ENCODE measurements around the gene GCNT1. TPM values are rescaled to one million over a fixed set of nuclear protein-coding genes. Genes with fewer than 3 reads are reported as not detected.
"Not testable (repeated sequence)": the region's sequence is repeated elsewhere in the genome, so short reads cannot be mapped to it uniquely, and the experiment has no call there.

Gene GCNT1
- total and polyA plus RNA-seq, 2 donors = 5.2 to 5.3 TPM

- H3K9me3 ChIP-seq (ENCODE audit: control insufficient read depth in 2 of 2, insufficient read depth in 1 of 2, low read length in 1 of 2); DNase-seq (ENCODE audit: low read depth in 6 of 9, low spot score in 9 of 9); H3K27ac ChIP-seq (ENCODE audit: low read depth in 1 of 2, low read length in 1 of 2); H3K27me3 ChIP-seq (ENCODE audit: control insufficient read depth in 2 of 2, insufficient read depth in 1 of 2, low read length in 1 of 2); H3K36me3 ChIP-seq (ENCODE audit: control insufficient read depth in 2 of 2, insufficient read depth in 2 of 2, low read length in 1 of 2); H3K4me3 ChIP-seq (ENCODE audit: low read length in 2 of 2); H3K4me1 ChIP-seq (ENCODE audit: control insufficient read depth in 2 of 2, insufficient read depth in 2 of 2, low read length in 2 of 2): not testable (repeated sequence)
- 86% methylated on average over 9 of the region's 9 CpGs for WGBS
These were observed 21.8 kb upstream of the GCNT1 start for GRCh38 chr9:76437017-76437699.

DNA sequence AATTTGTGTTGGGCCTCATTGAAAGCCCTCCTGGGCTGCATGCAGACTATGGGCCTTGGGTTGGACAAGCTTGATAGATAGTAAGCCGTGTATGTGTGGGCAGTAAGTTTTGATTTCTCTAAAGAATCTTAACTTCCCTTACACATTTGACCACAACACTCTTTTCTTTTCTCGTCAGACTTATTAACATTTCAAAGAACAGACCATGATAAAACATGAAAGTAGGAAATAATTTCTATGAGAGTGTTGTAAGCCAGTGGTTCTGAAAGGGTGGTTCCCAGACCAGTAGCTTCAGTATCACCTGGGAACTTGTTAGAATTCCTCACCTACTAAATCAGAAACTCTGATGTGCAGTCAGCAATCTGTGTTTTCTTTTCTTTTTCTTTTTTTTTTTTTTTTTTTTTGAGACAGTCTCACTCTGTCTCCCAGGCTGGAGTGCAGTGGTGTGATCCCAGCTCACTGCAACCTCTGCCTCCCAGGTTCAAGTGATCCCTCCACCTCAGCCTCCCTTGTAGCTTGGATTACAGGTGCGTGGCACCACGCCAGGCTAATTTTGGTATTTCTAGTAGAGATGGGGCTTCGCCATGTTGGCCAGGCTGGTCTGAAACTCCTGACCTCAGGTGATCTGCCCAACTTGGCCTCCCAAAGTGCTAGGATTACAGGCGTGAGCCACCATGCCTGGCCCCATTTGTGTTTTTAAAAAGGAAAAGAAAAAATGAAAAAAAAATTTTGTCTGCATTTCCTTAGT, 20.0 kb upstream of the GCNT1 start:
- no peak overlapping the region for H3K4me3 ChIP-seq (ENCODE audit: low read length in 2 of 2)
- H3K4me1 ChIP-seq (ENCODE audit: control insufficient read depth in 2 of 2, insufficient read depth in 2 of 2, low read length in 2 of 2) = no peaks in the 10 kb centered on the region
- DNase-seq (ENCODE audit: low read depth in 6 of 9, low spot score in 9 of 9) = no peak
- no peaks in the 10 kb centered on the region for H3K9me3 ChIP-seq (ENCODE audit: control insufficient read depth in 2 of 2, insufficient read depth in 1 of 2, low read length in 1 of 2)
- no peaks in the 10 kb centered on the region for H3K27me3 ChIP-seq (ENCODE audit: control insufficient read depth in 2 of 2, insufficient read depth in 1 of 2, low read length in 1 of 2)
- H3K36me3 ChIP-seq (ENCODE audit: control insufficient read depth in 2 of 2, insufficient read depth in 2 of 2, low read length in 1 of 2) = no peaks in the 10 kb centered on the region
- H3K27ac ChIP-seq (ENCODE audit: low read depth in 1 of 2, low read length in 1 of 2) = no peak overlapping the region
- WGBS = 92% methylated on average over 6 of the region's 6 CpGs

DNA sequence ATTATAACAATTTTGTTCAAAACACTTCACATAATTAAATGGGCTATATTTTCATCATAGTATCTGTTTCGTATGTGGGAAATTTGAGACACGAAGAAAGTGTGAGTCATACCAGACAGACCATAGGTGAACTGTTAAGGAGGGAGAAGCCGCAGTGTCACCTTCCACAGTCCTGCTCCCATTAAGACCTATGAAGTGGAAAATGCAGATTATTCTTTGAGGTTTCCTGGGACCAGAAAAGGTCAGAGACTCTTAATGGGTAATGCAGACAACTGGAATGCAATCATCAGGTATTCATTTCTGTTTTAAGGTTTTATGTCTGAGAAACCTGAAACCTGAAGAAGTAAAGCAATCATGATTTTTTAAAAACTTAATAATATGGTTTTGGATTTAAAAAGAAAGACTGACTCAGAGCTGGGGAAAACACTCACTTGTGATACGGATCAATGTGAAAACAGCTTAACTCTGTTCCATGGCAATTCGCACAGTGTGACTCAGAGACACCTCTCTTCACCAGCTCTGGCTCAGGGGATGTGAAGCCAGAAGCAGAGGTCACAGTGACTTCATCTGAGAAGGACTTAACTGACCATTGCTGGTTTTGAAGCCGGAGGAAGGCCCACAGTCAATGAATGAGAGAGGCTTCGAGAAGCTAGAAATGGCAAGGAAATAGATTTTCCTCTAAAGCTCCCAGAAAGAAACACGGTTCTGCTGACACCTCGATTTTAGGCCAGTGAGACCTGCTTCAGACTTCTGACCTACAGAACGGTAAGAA, 17.2 kb upstream of the GCNT1 start:
- DNase-seq (ENCODE audit: low read depth in 6 of 9, low spot score in 9 of 9) = no peak
- Histone ChIP-seq H3K36me3 (ENCODE audit: control insufficient read depth in 2 of 2, insufficient read depth in 2 of 2, low read length in 1 of 2) (no peaks in the 10 kb centered on the region), H3K4me3 (ENCODE audit: low read length in 2 of 2) (no peak overlapping the region), H3K9me3 (ENCODE audit: control insufficient read depth in 2 of 2, insufficient read depth in 1 of 2, low read length in 1 of 2) (no peaks in the 10 kb centered on the region), H3K27ac (ENCODE audit: low read depth in 1 of 2, low read length in 1 of 2) (no peak overlapping the region), H3K4me1 (ENCODE audit: control insufficient read depth in 2 of 2, insufficient read depth in 2 of 2, low read length in 2 of 2) (no peaks in the 10 kb centered on the region), H3K27me3 (ENCODE audit: control insufficient read depth in 2 of 2, insufficient read depth in 1 of 2, low read length in 1 of 2) (no peaks in the 10 kb centered on the region)
- 94% methylated on average over 10 of the region's 10 CpGs for WGBS

DNA sequence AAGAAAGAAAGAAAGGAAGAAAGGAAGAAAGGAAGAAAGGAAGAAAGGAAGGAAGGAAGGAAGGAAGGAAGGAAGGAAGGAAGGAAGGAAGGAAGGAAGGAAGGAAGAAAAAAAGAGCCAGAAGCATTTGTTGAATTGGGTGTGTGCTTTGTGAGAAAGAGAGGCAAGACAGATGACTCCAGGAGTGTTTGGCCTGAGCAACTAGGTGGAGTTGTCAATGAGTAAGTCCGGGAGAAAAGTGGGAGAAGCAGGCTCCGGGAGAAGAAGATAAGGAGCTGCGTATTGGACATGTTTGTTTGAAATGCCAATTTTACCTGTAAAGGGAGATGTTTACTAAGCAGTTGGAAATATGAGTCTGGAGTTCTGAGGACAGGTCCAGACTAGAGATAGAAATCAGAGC, 15.1 kb upstream of the GCNT1 start:
- 96% methylated on average over 3 of the region's 3 CpGs for WGBS
- no peak overlapping the region for H3K27ac ChIP-seq (ENCODE audit: low read depth in 1 of 2, low read length in 1 of 2)
- DNase-seq (ENCODE audit: low read depth in 6 of 9, low spot score in 9 of 9) = no peak

DNA sequence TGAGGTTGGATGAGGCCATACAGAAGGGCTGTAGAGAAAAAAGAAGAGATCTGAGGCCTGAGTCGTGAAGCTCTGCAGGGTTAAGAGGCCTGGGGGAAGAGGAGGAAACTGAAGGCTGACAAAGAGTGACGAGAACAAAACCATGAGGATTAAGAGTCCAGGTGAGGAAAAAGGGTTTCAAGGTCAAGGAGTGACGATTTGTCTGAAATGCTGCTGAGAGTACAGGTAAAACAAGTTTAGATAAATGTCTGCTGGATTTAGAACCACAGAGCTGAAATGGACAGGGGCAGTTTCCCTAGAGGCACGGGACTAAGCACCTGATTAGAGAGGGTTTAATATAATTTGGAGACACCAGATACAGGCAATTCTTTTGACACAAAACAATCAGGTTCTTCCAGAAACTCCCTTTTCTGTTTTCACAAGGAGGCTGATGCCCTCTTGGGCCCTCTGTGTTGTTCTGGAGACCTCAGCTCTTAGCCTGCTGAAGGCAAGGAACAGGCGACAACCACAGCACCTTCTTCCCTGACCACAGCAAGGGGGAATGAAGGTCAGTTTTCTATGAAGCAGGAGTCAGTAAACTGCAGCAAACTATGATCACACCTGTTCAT, 14.6 kb upstream of the GCNT1 start:
- Histone ChIP-seq H3K9me3 (ENCODE audit: control insufficient read depth in 2 of 2, insufficient read depth in 1 of 2, low read length in 1 of 2) (no peaks in the 10 kb centered on the region), H3K27ac (ENCODE audit: low read depth in 1 of 2, low read length in 1 of 2) (no peak overlapping the region), H3K36me3 (ENCODE audit: control insufficient read depth in 2 of 2, insufficient read depth in 2 of 2, low read length in 1 of 2) (no peaks in the 10 kb centered on the region), H3K4me1 (ENCODE audit: control insufficient read depth in 2 of 2, insufficient read depth in 2 of 2, low read length in 2 of 2) (no peaks in the 10 kb centered on the region), H3K4me3 (ENCODE audit: low read length in 2 of 2) (no peak overlapping the region), H3K27me3 (ENCODE audit: control insufficient read depth in 2 of 2, insufficient read depth in 1 of 2, low read length in 1 of 2) (no peaks in the 10 kb centered on the region)
- DNase-seq (ENCODE audit: low read depth in 6 of 9, low spot score in 9 of 9) = no peak
- WGBS = 87% methylated on average over 5 of the region's 5 CpGs

More for the DNA sequence above, 15.1 kb upstream of the GCNT1 start:
- no peaks in the 10 kb centered on the region for H3K36me3 ChIP-seq (ENCODE audit: control insufficient read depth in 2 of 2, insufficient read depth in 2 of 2, low read length in 1 of 2)
- H3K4me1 ChIP-seq (ENCODE audit: control insufficient read depth in 2 of 2, insufficient read depth in 2 of 2, low read length in 2 of 2) = no peaks in the 10 kb centered on the region
- no peak overlapping the region for H3K4me3 ChIP-seq (ENCODE audit: low read length in 2 of 2)
- H3K27me3 ChIP-seq (ENCODE audit: control insufficient read depth in 2 of 2, insufficient read depth in 1 of 2, low read length in 1 of 2) = no peaks in the 10 kb centered on the region
- no peaks in the 10 kb centered on the region for H3K9me3 ChIP-seq (ENCODE audit: control insufficient read depth in 2 of 2, insufficient read depth in 1 of 2, low read length in 1 of 2)

DNA sequence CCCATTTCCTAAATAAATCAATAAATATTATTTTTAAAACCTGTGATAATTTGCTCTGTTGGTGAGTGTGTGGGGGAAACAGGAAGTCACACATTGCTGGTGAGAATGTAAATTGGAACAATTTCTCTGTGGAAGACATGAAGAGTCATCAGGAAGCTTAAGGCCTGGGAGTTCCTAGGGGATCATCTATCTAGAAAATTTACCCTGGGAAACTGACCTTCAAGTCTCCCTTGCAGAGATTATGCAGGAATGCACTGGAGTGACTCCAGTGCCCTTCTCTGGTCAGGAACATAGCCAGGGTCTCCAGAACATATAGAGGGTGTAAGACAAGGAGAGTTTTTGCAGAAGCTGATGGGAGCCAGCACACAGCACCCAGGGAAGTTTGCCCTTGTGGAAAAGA, 13.0 kb upstream of the GCNT1 start:
- Histone ChIP-seq H3K4me3 (ENCODE audit: low read length in 2 of 2) (no peak overlapping the region), H3K36me3 (ENCODE audit: control insufficient read depth in 2 of 2, insufficient read depth in 2 of 2, low read length in 1 of 2) (no peaks in the 10 kb centered on the region), H3K4me1 (ENCODE audit: control insufficient read depth in 2 of 2, insufficient read depth in 2 of 2, low read length in 2 of 2) (no peaks in the 10 kb centered on the region), H3K27me3 (ENCODE audit: control insufficient read depth in 2 of 2, insufficient read depth in 1 of 2, low read length in 1 of 2) (no peaks in the 10 kb centered on the region), H3K27ac (ENCODE audit: low read depth in 1 of 2, low read length in 1 of 2) (no peak overlapping the region), H3K9me3 (ENCODE audit: control insufficient read depth in 2 of 2, insufficient read depth in 1 of 2, low read length in 1 of 2) (no peaks in the 10 kb centered on the region)
- no peak for DNase-seq (ENCODE audit: low read depth in 6 of 9, low spot score in 9 of 9)

GRCh38 chr9:76448501-76448900, 10.5 kb upstream of the GCNT1 start:
- Histone ChIP-seq H3K4me3 (ENCODE audit: low read length in 2 of 2) (no peak overlapping the region), H3K36me3 (ENCODE audit: control insufficient read depth in 2 of 2, insufficient read depth in 2 of 2, low read length in 1 of 2) (no peaks in the 10 kb centered on the region), H3K4me1 (ENCODE audit: control insufficient read depth in 2 of 2, insufficient read depth in 2 of 2, low read length in 2 of 2) (no peaks in the 10 kb centered on the region), H3K27me3 (ENCODE audit: control insufficient read depth in 2 of 2, insufficient read depth in 1 of 2, low read length in 1 of 2) (no peaks in the 10 kb centered on the region), H3K9me3 (ENCODE audit: control insufficient read depth in 2 of 2, insufficient read depth in 1 of 2, low read length in 1 of 2) (no peaks in the 10 kb centered on the region), H3K27ac (ENCODE audit: low read depth in 1 of 2, low read length in 1 of 2) (no peak overlapping the region)
- DNase-seq (ENCODE audit: low read depth in 6 of 9, low spot score in 9 of 9) = no peak
- 97% methylated on average over 2 of the region's 2 CpGs for WGBS

- DNase-seq (ENCODE audit: low read depth in 6 of 9, low spot score in 9 of 9) = no peak
- WGBS = 85% methylated on average over 1 of the region's 1 CpG
- no peak overlapping the region for H3K27ac ChIP-seq (ENCODE audit: low read depth in 1 of 2, low read length in 1 of 2)
- no peaks in the 10 kb centered on the region for H3K9me3 ChIP-seq (ENCODE audit: control insufficient read depth in 2 of 2, insufficient read depth in 1 of 2, low read length in 1 of 2)
- peaks cover 5 to 9% of the 10 kb centered on the region in 2 donors for H3K4me1 ChIP-seq (ENCODE audit: control insufficient read depth in 2 of 2, insufficient read depth in 2 of 2, low read length in 2 of 2)
- no peak overlapping the region for H3K4me3 ChIP-seq (ENCODE audit: low read length in 2 of 2)
- no peaks in the 10 kb centered on the region for H3K27me3 ChIP-seq (ENCODE audit: control insufficient read depth in 2 of 2, insufficient read depth in 1 of 2, low read length in 1 of 2)
- H3K36me3 ChIP-seq (ENCODE audit: control insufficient read depth in 2 of 2, insufficient read depth in 2 of 2, low read length in 1 of 2) = no peaks in the 10 kb centered on the region
These were observed 7.7 kb upstream of the GCNT1 start for GRCh38 chr9:76451234-76451633.

DNA sequence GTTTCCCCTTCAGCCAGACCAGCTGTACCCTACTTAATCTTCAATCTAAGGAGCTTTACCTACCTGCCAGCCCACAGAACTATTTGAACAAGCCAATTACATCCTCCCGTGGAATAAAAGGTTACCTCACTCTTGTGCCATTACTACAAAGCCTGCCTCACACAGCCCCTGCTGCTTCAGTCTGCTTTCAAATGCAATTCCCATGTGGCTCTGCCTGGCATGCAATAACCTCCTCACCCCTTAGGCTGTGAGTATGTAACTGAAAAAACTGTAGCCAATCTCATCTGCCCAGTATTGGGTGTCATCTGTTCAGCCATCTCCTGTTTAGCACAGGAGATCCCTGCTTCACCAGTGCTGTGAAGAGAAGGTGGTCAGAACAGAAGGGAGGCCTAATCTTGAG, 6.1 kb upstream of the GCNT1 start:
- H3K9me3 ChIP-seq (ENCODE audit: control insufficient read depth in 2 of 2, insufficient read depth in 1 of 2, low read length in 1 of 2) = no peaks in the 10 kb centered on the region
- no peak overlapping the region for H3K4me3 ChIP-seq (ENCODE audit: low read length in 2 of 2)
- H3K27ac ChIP-seq (ENCODE audit: low read depth in 1 of 2, low read length in 1 of 2) = no peak overlapping the region
- no peaks in the 10 kb centered on the region for H3K27me3 ChIP-seq (ENCODE audit: control insufficient read depth in 2 of 2, insufficient read depth in 1 of 2, low read length in 1 of 2)
- DNase-seq (ENCODE audit: low read depth in 6 of 9, low spot score in 9 of 9) = no peak
- H3K36me3 ChIP-seq (ENCODE audit: control insufficient read depth in 2 of 2, insufficient read depth in 2 of 2, low read length in 1 of 2) = no peaks in the 10 kb centered on the region
- WGBS = 100% methylated on average over 1 of the region's 1 CpG
- H3K4me1 ChIP-seq (ENCODE audit: control insufficient read depth in 2 of 2, insufficient read depth in 2 of 2, low read length in 2 of 2) = peaks cover 10 to 20% of the 10 kb centered on the region in 2 donors
